Parathyroid adenoma (tissue), 2 donors: ENCODE results near the gene CTSO.

Experiments used
- H2AFZ ChIP-seq: fragments of 300-600 bp; sonication (generic); one replicate; pipeline ENCODE4 v1.7.0; 2017; ENCODE audit warnings: antibody characterized with exemption, mild to moderate bottlenecking
- H3K27ac ChIP-seq: fragments of 300-600 bp; sonication (generic); one replicate; pipeline ENCODE4 v1.7.0; 2017
- H3K27me3 ChIP-seq: fragments of 300-600 bp; sonication (generic); one replicate; pipeline ENCODE4 v1.7.0; 2017; ENCODE audit warnings: low read length; ENCODE audit not compliant: control insufficient read depth, insufficient read depth
- H3K36me3 ChIP-seq: fragments of 300-600 bp; sonication (generic); one replicate; pipeline ENCODE4 v1.7.0; 2017; ENCODE audit warnings: low read length; ENCODE audit not compliant: control insufficient read depth, insufficient read depth
- H3K4me1 ChIP-seq: fragments of 300-600 bp; sonication (generic); one replicate; pipeline ENCODE4 v1.7.0; 2017; ENCODE audit warnings: control low read depth
- H3K4me2 ChIP-seq: fragments of 300-600 bp; sonication (generic); one replicate; pipeline ENCODE4 v1.7.0; 2017; ENCODE audit warnings: low read length
- H3K4me3 ChIP-seq: fragments of 300-600 bp; sonication (generic); one replicate; pipeline ENCODE4 v1.7.0; 2017; ENCODE audit warnings: low read depth, low read length
- H3K79me2 ChIP-seq: fragments of 300-600 bp; sonication (generic); one replicate; pipeline ENCODE4 v1.7.0; 2017; ENCODE audit warnings: control low read depth
- H3K9ac ChIP-seq: fragments of 300-600 bp; sonication (generic); one replicate; pipeline ENCODE4 v1.7.0; 2017; ENCODE audit warnings: mild to moderate bottlenecking
- H3K9me3 ChIP-seq: fragments of 300-600 bp; sonication (generic); one replicate; pipeline ENCODE4 v1.7.0; 2017; ENCODE audit warnings: low read length; ENCODE audit not compliant: control insufficient read depth
- TF ChIP-seq, protein P1 (sequence below): fragments of 300-600 bp; sonication (generic); IDR thresholded peaks from one replicate; pipeline ENCODE4 v1.7.0; 2017; ENCODE audit warnings: antibody characterized with exemption, mild to moderate bottlenecking
- donor health status: primary hyperparathyroidism.

Gene CTSO, protein sequence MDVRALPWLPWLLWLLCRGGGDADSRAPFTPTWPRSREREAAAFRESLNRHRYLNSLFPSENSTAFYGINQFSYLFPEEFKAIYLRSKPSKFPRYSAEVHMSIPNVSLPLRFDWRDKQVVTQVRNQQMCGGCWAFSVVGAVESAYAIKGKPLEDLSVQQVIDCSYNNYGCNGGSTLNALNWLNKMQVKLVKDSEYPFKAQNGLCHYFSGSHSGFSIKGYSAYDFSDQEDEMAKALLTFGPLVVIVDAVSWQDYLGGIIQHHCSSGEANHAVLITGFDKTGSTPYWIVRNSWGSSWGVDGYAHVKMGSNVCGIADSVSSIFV

DNA sequence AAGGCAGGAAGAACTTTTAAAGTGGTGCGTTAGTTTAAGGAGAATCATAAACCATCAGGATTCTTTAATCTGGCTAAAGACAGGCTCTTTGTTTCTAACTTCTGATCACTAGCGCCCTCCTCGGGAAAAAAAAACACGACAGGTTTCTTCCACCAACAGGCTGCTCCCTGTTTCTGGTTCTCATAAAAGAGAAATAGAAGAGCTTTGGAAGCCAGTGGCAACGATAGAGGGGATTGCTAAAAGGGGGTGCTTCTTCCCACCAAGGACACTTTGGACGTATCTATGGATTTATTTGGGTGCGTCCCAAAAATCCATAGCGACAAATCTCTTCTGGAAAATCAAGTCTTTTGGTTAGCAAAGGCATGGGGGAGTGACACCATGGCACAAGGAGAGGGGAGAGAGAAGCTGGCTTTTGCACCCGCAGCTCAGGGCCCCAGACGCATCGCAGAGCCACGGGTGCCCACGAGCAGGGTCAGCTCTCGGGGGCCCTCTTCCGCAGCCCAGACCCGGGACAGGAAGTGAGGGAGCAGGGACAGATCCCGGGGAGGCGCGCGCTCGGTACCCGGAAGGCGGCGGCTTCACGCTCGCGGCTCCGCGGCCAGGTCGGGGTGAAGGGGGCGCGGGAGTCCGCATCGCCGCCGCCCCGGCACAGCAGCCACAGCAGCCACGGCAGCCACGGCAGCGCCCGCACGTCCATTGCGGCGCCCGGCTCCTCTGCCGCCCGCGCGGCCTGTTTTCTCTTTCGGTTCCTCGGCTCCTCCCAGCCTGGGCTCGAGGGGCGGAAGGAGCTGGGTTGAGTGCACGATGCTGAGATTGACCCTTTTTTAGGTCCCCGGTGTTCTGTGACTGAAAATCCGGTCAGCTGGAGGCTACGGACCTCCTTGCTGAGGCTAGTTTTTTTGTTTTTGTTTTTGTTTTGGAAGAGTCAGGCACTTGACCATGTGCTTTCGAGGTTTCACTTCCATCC lies at the start of gene CTSO:
Gene CTSO, minus strand, starts transcription at position 716 of the 967 bp plus-strand sequence. Its CDS starts 19 bp downstream, at position 697.
- TF ChIP-seq, protein P1, sequence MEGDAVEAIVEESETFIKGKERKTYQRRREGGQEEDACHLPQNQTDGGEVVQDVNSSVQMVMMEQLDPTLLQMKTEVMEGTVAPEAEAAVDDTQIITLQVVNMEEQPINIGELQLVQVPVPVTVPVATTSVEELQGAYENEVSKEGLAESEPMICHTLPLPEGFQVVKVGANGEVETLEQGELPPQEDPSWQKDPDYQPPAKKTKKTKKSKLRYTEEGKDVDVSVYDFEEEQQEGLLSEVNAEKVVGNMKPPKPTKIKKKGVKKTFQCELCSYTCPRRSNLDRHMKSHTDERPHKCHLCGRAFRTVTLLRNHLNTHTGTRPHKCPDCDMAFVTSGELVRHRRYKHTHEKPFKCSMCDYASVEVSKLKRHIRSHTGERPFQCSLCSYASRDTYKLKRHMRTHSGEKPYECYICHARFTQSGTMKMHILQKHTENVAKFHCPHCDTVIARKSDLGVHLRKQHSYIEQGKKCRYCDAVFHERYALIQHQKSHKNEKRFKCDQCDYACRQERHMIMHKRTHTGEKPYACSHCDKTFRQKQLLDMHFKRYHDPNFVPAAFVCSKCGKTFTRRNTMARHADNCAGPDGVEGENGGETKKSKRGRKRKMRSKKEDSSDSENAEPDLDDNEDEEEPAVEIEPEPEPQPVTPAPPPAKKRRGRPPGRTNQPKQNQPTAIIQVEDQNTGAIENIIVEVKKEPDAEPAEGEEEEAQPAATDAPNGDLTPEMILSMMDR = peak; percentile 54
- Histone ChIP-seq H3K27ac (peak within 1 kb of the TSS; percentile 88), H3K9me3 (no peaks in the 10 kb centered on the region), H2AFZ (peak within 1 kb of the TSS; percentile 97), H3K4me1 (no peaks in the 10 kb centered on the region), H3K4me2 (peak within 1 kb of the TSS; percentile 98), H3K4me3 (peak within 1 kb of the TSS; percentile 92), H3K36me3 (no peaks in the 10 kb centered on the region), H3K27me3 (no peaks in the 10 kb centered on the region), H3K9ac (peak within 1 kb of the TSS; percentile 1), H3K79me2 (no peaks in the 10 kb centered on the region)

DNA sequence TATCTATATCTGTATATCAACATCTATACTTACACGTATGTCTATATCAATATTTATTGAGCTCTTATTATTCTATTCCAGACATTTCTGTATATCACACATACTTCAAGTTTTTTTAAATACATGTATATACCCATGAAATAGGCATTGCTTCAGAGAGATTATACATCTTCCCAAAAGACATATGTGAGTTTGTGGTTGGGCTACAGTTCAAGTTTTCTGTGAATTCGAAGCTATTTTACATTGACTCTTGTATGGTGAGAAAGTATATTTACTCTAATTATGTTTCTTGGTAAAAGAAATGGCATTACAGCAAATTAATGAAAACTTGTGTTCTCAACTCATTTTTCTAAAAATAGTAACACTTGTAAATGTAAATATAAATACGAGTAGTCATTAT lies 46.8 kb upstream of the CTSO start:
- Histone ChIP-seq H3K79me2 (no peaks in the 10 kb centered on the region), H3K36me3 (no peaks in the 10 kb centered on the region)

DNA sequence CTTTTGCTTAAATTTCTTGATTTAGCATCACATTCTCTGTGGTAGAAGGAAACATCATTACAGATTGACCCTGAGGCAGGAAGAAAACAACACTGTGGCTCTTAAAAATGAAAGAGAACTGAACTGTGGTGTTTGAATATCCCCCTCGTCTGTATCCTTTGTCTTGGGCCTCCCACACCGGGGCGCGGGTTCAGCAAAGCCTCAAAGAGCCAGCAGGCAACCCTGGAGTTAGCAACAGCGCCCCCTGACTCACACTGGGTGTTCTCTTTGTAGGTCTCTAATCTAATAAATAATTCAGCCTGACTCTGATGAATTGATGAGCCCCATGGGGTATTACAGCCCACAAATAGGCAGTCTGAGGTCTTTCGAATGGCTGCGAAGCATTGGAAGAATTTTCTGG lies 46.1 kb upstream of the CTSO start:
- TF ChIP-seq, protein P1 = no peak
- H3K4me1 ChIP-seq = no peaks in the 10 kb centered on the region
- no peak overlapping the region for H3K4me2 ChIP-seq
- H3K9me3 ChIP-seq = no peaks in the 10 kb centered on the region
- H3K27ac ChIP-seq = no peak overlapping the region
- H3K36me3 ChIP-seq = no peaks in the 10 kb centered on the region
- H3K27me3 ChIP-seq = no peaks in the 10 kb centered on the region
- no peak overlapping the region for H2AFZ ChIP-seq
- H3K9ac ChIP-seq = no peak overlapping the region
- no peaks in the 10 kb centered on the region for H3K79me2 ChIP-seq
- H3K4me3 ChIP-seq = no peak overlapping the region

More for the DNA sequence above, 46.8 kb upstream of the CTSO start:
- Histone ChIP-seq H3K4me2 (no peak overlapping the region), H3K9ac (no peak overlapping the region), H3K27me3 (no peaks in the 10 kb centered on the region), H3K4me3 (no peak overlapping the region), H3K9me3 (no peaks in the 10 kb centered on the region), H3K27ac (no peak overlapping the region), H2AFZ (no peak overlapping the region), H3K4me1 (no peaks in the 10 kb centered on the region)
- TF ChIP-seq, protein P1 = no peak

DNA sequence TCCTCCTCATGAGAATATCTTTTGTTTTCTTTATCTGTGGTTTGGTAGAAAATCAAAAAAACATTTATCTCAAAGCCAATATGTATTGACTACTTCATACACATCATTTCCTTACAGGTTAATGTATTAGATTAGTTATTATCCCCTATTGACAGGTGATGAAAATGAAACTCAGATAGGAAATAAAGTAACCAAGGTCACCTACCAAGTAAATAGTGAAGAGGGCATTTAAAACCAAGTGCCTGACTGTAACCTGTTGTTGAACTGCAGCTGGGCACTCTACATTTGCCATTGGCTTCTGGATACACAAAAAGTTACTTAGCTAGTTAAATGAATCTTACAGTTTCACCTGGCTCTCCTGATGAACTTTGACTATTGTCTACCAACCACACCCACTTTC lies 41.4 kb upstream of the CTSO start:
- H3K4me3 ChIP-seq = no peak overlapping the region
- H3K9me3 ChIP-seq = no peaks in the 10 kb centered on the region
- no peaks in the 10 kb centered on the region for H3K36me3 ChIP-seq
- no peak overlapping the region for H2AFZ ChIP-seq
- no peak overlapping the region for H3K9ac ChIP-seq
- no peaks in the 10 kb centered on the region for H3K4me1 ChIP-seq
- H3K79me2 ChIP-seq = no peaks in the 10 kb centered on the region
- no peak overlapping the region for H3K27ac ChIP-seq
- no peak overlapping the region for H3K4me2 ChIP-seq
- TF ChIP-seq, protein P1 = no peak
- H3K27me3 ChIP-seq = no peaks in the 10 kb centered on the region
